HG02852 (cell line): ENCODE results near the gene ANXA6.

Experiments
- ATAC-seq: cut with Tn5 transposase; IDR thresholded peaks from one replicate; pipeline ENCODE4 v1.9.1; 2021; ENCODE audit warnings: mild to moderate bottlenecking, moderate library complexity; ENCODE audit not compliant: unreplicated experiment

The ANXA6 gene

GRCh38 chr5:151067632-151068432 lies 89.7 kb downstream of the ANXA6 start:
- peak; percentile 14 for ATAC-seq

DNA sequence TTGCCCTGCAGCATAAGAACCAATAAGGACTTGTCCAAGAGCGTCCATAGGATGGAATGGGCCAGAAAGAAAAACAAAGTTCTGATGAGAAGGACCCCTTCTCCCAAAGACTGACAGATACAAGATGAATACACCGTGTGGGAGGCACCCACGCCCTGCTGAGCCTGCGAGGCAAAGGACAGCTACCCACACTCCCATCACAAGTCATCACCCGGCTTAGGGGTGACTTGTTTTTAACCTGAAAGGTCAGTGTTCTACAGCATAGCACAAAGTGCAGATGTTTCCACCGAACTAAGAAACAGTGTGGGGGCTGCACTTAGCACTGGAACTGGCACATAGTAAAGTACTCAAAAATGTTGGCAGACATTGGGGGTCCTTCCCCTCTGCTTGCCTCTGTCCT lies 90.7 kb downstream of the ANXA6 start:
- ATAC-seq = no peak

GRCh38 chr5:151065609-151066008 lies 92.0 kb downstream of the ANXA6 start:
- no peak for ATAC-seq

DNA sequence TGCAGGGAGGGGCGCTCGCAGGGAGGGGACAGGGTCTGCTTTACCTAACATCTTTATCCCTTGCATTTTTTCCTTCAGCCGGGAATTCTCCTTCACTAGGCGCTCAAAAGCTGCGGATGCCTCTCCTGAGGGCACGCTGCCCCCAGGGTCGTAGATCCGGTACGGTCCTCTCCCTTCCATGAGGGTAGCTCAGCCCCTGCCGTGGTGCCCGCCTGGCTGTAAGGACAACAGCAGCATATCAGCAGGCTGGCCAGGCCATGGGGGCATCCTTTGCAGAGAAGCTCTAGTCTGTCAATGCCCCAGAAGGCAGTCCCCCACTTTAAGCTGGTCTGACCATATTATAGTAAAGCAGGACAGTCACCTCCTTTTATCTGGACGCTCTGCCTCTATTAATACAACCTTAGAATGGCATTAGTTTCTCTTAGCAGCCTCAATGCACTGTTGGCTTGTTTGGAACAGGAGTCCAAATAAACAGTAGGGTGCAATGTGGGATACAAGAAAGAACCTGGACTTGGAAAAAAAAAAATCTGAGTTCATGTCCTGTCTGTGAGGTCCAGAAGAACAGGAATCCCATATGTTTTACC lies 92.6 kb downstream of the ANXA6 start:
- no peak for ATAC-seq

- ATAC-seq = no peak
Observed at GRCh38 chr5:151063142-151063989, 94.2 kb downstream of the ANXA6 start.

DNA sequence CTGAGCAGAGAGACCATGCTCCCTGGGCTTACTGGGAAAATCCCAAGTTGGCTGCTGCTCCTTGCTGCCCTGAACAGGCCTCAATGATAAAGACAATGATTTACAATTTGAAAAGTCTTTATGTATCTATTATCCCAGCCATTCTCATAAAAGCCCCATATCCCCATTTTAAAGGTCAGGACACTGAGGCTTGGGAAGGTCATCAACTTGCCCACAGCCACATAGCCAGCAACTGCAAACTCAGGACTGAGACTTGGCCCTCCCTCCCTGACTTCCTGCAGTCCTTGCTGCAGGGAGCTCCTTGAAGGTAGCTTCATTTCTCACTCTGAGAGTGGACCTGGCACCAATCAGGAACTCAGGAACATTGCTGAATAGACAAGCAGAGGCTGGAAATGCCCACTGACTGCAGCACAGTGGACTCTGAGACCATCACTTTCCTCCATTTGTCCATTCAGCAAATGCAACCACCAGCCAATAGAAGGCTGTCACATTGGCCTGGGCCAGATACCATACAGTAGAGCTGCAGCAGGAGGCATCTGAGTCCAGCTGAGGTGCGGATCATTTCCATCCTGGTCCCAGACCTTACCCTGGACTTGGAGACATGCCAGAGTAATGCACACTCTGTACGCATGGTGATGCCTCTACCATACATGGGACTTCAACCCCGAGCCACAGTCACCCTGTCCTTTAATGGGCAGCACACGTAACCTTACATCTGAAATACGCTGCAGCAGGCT lies 95.0 kb downstream of the ANXA6 start:
- no peak for ATAC-seq

DNA sequence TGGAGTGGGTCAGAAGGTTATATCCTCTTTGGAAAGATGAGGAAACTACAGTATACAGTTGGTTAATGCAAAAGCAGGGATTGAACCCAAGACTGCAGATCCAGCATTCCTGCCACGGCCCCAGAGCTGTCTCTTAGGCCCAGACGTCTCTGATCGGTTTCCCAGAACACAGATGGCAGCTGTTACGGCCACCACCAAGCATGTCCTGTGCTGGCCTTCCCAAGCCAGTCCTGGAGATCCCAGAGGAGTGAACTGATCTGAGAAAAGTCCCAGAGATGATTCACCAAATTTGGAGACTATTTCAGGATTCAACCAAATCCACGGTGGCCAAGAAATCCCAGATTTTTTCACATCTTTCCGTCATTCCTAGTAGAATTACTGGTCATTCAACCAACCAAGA lies 96.8 kb downstream of the ANXA6 start:
- no peak for ATAC-seq

DNA sequence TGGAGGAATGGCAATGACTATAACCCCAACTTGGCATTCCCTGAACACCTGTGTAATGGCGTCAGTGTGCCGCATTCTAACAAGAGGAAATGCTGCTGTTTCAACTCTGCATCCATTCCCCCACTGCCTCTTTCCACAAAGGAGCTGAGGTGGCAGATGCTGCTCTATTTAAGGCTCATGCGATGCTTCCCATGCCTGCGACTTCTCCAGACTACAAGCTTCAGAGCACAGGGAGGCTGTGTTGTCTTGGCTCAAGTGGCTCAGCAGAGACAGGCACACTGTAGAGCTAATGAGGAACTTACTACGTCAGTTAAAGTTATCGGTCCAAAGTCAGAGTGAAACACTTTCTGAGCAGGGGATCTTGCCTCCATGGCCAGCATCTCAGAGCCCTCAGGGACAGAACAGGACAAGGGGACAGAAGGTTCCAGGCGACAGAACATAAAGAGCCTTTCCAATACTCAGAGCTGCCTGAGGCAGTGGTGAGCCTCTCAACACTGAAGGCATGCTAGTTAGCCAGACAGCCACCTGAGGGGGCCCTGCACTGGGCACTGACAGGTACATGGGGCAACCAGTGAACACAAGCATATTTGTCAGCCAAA lies 98.6 kb downstream of the ANXA6 start:
- ATAC-seq = no peak

DNA sequence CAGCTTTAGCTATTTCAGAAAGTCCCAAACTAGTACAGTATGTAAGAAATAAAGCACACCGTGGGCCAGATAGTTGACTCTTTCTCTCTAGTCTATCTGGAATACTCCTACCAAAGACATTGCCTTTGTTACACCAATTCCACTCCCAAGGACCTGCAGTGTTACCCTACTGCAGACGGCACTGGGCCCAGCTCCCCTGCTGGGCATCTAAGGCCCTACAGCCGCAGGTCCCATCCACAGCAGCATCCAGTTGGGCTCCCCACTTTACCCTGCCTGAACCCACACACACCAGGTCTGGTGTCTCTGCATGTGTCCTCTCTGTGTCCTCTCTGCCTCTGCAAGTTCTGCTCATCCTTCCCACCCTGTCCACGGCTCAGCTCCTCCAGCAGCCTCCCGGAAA lies 99.3 kb downstream of the ANXA6 start:
- no peak for ATAC-seq

DNA sequence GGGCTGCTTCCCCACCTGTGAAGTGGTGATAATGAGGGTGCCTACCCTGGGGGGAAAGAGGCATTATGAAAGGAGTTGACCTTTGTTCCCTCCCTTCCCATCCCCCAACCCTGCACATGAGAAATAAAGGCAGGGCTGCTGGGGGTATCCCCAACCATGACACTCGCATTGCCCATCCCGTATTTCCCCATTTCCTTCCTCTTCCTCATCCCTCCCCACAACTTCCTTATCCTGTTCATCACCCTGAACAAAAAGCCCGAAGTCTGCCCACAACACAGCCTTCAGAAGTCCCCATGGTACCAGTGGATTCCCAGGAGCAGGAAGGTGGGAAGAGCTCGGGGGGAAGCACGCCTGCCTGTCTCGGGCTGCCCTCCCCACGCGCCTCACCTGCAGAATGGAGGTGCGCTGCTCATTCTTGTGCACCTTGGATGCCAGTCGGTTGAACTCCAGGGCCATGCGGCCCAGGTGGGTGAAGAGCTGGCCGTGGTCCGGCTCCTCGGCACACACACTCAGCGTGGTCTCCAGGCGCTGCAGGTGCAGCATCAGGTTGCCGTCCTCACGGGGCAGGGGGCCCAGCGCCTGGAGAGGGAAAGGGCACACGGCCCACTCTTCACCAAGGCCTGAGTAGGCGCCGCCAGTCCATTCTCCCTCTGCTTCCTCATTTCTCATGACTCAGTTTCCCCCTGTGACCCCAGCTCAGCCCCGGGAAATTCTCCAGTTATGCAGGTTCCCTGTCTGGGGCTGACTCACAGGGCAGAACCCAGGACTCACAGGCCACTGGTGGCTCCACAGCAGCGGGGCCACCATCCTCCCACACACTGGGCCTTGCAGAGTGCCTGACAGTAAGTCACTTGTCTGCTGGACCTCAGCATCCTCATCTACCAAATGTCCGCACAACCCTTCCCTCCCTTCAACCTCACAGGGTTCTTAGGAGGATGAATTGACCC lies 100.9 kb downstream of the ANXA6 start:
- no peak for ATAC-seq

DNA sequence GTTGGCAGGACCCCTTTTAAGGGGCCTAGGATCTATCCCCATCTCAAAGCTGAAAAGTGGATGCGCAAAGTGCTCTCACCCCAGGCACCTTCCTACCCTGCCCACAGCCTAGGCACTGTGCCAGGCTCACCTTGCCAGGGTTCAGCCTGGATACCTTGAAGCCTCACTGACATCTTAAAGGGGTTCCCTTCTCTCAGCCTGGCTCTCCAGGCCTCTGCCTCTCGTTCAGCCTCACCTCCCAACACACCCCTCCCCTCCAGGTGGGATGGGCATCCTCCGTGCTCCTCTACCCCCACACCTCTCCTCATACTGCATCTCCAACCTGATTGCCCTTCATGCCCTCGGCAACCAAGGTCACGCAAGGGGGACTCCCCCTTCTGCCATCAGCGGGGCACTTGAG lies 102.2 kb downstream of the ANXA6 start:
- no peak for ATAC-seq

GRCh38 chr5:151054709-151055108 lies 102.9 kb downstream of the ANXA6 start:
- no peak for ATAC-seq

GRCh38 chr5:151053796-151054462 lies 103.7 kb downstream of the ANXA6 start:
- no peak for ATAC-seq

DNA sequence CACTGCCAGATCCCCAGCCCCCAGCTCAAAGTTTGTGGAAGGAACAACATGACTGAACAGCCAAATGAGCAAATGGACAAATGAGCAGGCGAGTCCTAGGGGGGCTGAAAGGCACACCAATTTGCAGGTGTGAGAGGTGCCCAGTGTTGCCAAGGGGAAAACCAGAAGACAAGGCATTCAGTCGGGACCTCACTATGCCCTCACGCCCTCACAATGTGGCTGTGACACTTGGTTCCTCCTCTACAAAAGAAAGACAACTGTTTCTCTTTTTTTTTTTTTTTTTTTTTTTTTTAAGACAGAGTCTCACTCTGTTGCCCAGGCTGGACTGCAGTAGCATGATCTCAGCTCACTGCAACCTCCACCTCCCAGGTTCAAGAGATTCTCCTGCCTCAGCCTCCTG lies 104.7 kb downstream of the ANXA6 start:
- ATAC-seq = no peak

DNA sequence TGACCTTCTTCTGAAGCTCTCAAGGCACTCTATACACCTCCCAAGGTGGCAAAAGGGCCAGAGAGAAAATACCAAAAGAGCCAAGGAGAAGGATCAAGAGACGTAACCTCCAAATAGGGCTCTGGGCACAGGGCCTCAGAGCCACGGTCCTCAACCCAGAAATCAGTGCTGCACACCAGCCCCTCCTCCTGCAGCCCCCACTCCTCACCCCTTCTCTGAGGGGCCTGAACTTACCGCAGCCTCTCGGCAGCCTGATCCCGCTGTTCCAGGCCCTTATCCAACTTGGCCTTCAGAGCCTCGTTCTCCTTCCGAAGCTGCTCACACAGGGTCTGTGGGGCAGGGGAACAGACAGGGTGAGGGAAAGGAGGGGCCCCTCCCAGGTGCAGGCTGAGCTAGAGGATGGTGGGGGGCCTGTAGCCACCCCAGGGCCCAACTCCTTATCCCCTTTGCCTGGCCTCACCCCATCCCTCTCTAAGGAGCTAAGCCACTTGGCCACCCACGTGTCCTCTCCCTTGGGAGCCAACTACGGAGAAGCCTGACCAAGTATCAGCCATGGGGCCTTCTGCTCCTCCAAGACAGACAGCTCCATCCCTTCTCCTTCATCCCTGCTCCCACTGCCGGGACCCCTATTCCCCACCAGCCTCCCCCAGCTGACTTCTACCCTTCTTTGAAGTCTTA lies 105.5 kb downstream of the ANXA6 start:
- no peak for ATAC-seq

GRCh38 chr5:151051066-151051930 lies 106.3 kb downstream of the ANXA6 start:
- ATAC-seq = peak; percentile 65
